ENCODE data around the gene NECAB2. TPM values are rescaled to one million over a fixed set of nuclear protein-coding genes. Genes with fewer than 3 reads are reported as not detected.

NECAB2 gene
- total RNA-seq, 3 donors from 2014 or later: 1.5 TPM; not detected in 2

DNA sequence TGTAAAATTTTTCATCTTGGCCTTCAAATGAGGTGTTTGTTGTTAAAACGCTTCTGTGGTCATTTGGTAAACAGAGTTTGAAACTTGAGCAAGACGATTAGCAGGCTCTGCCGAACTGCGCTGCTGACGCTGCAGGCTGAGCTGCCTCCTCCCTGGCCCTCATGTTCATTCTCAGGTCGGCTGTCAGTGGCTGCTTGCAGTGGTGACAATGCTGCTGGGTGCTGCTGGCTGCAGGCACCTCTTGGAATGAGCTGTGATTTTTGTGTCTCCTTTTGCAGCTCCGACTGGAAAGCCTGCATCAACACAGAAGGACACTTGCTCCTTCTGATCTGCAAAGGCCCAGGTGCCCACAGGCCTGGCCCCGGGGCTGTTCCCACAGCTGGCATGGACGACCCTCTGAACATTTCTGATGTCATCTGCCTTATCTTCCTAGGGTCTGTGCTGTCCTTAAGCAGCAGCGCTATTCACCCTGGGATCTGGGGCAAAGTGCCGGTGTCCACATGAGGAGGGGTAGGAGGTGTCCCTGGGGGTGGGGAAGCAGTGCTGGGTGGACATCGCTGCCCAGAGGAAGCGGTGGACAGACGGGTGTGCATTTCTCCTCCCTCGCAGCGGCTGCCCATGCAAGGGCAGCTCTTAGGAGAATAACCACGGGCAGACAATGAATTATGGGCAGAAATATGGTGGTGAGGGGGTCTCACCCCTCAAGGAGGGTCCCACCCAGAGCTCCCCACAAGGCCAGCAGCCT lies 38.1 kb upstream of the NECAB2 start:
- H3K9me3 ChIP-seq: no peaks in the 10 kb centered on the region
- H3K27ac ChIP-seq: no peak overlapping the region
- intact Hi-C loops (cut with DNase I; ENCODE audit: low total_unique reads): no loop called here
- no peaks in the 10 kb centered on the region for H3K4me1 ChIP-seq
- TF ChIP-seq POLR2A (IDR thresholded peaks at IDR 0.05) (no peak), POLR2AphosphoS5 (IDR thresholded peaks at IDR 0.05) (no peak)
- TF ChIP-seq, protein P1, sequence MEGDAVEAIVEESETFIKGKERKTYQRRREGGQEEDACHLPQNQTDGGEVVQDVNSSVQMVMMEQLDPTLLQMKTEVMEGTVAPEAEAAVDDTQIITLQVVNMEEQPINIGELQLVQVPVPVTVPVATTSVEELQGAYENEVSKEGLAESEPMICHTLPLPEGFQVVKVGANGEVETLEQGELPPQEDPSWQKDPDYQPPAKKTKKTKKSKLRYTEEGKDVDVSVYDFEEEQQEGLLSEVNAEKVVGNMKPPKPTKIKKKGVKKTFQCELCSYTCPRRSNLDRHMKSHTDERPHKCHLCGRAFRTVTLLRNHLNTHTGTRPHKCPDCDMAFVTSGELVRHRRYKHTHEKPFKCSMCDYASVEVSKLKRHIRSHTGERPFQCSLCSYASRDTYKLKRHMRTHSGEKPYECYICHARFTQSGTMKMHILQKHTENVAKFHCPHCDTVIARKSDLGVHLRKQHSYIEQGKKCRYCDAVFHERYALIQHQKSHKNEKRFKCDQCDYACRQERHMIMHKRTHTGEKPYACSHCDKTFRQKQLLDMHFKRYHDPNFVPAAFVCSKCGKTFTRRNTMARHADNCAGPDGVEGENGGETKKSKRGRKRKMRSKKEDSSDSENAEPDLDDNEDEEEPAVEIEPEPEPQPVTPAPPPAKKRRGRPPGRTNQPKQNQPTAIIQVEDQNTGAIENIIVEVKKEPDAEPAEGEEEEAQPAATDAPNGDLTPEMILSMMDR (IDR thresholded peaks at IDR 0.05): no peak
- no peaks in the 10 kb centered on the region for H3K27me3 ChIP-seq
- H3K4me3 ChIP-seq: no peak overlapping the region
- no peak for DNase-seq (ENCODE audit: low spot score in 2 of 2)
- no peaks in the 10 kb centered on the region for H3K36me3 ChIP-seq

DNA sequence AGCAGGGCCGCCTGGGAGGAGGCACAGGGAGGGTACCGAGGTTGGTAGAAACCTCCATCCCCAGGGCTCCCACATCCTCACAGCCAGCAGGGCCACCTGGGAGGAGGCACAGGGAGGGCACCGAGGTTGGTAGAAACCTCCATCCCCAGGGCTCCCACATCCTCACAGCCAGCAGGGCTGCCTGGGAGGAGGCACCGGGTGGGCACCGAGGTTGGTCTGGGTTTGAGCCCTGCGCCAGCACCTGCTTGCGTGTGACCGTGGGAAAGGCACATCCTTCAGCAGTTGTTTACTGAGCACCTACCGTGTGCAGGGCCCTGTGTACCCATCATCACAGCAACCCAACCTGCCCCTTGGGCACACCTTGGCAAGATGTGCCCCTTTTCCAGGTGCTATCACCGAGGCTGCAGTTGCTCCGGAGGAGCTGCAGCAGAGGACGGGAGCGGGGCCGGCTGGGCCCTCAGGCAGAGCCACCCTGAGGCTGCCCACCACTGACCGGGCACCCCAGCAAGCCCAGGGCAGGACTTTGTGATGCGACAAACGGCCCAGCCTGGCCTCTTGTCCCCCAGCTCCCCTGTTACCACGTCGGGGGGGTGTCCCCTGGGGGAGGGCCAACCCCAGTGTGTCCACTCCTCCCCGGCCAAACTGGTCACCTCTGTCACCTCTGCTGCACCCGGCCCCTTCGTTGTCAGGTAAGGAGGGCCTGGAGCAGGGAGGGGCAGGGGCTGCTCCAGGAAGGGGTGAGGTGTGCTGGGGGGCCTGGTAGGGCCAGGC lies 37.1 kb upstream of the NECAB2 start:
- Histone ChIP-seq H3K4me3 (no peak overlapping the region), H3K4me1 (no peaks in the 10 kb centered on the region), H3K36me3 (no peaks in the 10 kb centered on the region), H3K9me3 (no peaks in the 10 kb centered on the region), H3K27me3 (no peaks in the 10 kb centered on the region), H3K27ac (no peak overlapping the region)
- TF ChIP-seq, protein P1 (IDR thresholded peaks at IDR 0.05): no peak
- TF ChIP-seq POLR2A (IDR thresholded peaks at IDR 0.05) (no peak), POLR2AphosphoS5 (IDR thresholded peaks at IDR 0.05) (no peak)
- no peak for DNase-seq (ENCODE audit: low spot score in 2 of 2)
- intact Hi-C loops (cut with DNase I; ENCODE audit: low total_unique reads): no loop called here

DNA sequence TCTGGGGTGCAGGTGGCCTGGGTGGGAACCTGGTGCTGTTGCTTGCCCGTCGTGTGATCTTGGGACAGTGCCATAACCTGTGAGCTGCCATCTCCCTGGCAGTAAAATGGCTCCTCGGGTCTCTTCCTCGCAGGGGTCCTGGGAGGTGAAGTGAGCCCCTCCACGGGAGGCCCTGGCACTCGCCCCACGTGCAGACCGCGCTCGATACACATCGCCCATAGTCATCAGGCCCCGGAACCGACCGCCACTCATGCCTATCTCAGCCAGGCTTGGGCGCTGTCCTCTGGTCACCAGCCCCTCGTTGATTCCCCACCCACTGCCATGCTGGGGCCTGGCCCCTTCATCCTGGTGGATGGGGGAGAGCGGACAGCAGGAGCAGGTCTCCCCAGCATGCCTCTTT lies 36.5 kb upstream of the NECAB2 start:
- TF ChIP-seq, protein P1 (IDR thresholded peaks at IDR 0.05): no peak
- TF ChIP-seq POLR2AphosphoS5 (IDR thresholded peaks at IDR 0.05) (no peak), POLR2A (IDR thresholded peaks at IDR 0.05) (no peak)
- H3K4me1 ChIP-seq: no peaks in the 10 kb centered on the region
- DNase-seq (ENCODE audit: low spot score in 2 of 2): no peak
- H3K36me3 ChIP-seq: no peaks in the 10 kb centered on the region
- no peak overlapping the region for H3K4me3 ChIP-seq
- H3K27me3 ChIP-seq: no peaks in the 10 kb centered on the region
- no peak overlapping the region for H3K27ac ChIP-seq
- intact Hi-C loops (cut with DNase I; ENCODE audit: low total_unique reads): no loop called here
- H3K9me3 ChIP-seq: no peaks in the 10 kb centered on the region

DNA sequence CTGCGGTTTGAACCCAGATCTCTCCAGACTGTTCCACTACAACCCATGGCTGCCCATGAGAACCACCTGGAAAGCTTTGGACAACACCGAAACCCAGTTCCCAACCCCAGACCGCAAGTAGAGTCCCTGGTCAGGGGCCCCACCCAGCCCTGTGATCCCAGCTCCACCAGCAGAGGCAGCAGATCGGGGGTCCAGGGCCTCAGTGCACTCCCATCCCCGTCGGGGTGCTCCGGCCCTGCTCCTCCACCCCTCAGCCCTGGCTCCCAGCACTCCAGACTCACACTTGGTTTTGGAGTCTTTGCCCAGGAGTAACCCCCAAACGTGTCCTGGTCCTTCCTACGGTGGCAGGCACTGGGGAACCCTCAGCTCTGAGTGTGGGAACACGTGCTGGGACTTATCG lies 35.7 kb upstream of the NECAB2 start:
- Histone ChIP-seq H3K9me3 (no peaks in the 10 kb centered on the region), H3K4me3 (no peak overlapping the region), H3K27ac (no peak overlapping the region), H3K36me3 (no peaks in the 10 kb centered on the region), H3K27me3 (no peaks in the 10 kb centered on the region), H3K4me1 (no peaks in the 10 kb centered on the region)
- intact Hi-C loops (cut with DNase I; ENCODE audit: low total_unique reads): no loop called here
- DNase-seq (ENCODE audit: low spot score in 2 of 2): no peak
- TF ChIP-seq POLR2AphosphoS5 (IDR thresholded peaks at IDR 0.05) (no peak), POLR2A (IDR thresholded peaks at IDR 0.05) (no peak)
- TF ChIP-seq, protein P1 (IDR thresholded peaks at IDR 0.05): no peak
